ENCODE results near the gene SLC9A6. TPM values are rescaled to one million over a fixed set of nuclear protein-coding genes. Genes with fewer than 3 reads are reported as not detected.

The SLC9A6 gene
- total and polyA plus RNA-seq, 10 of the 15 experiments (the other 5 are each of a cell fraction or from before 2014, with no cell fraction given) = 4.5 to 14.6 (median 10.7) TPM

- H4K20me1 ChIP-seq (ENCODE audit: control insufficient read depth, insufficient read depth) = no peaks in the 10 kb centered on the region
- ChIA-PET RAD21 (ENCODE audit: unreplicated experiment) (no interaction called here), SMC1A (ENCODE audit: uncharacterized antibody, unreplicated experiment) (no interaction called here), POLR2A (no interaction called here), CTCF (no interaction called here)
- peaks cover 5% of the 10 kb centered on the region for H3K79me2 ChIP-seq (ENCODE audit: control insufficient read depth, insufficient read depth, low read length)
- DNase-seq (ENCODE audit: low read depth, low spot score) (no peak), ATAC-seq (no peak), FAIRE-seq (no peak)
- no peaks in the 10 kb centered on the region for H3K9me3 ChIP-seq (replicated peaks; ENCODE audit: control insufficient read depth, insufficient read depth, low read length)
- in situ Hi-C loops (cut with MboI) (no loop called here), intact Hi-C loops (cut with micrococcal nuclease; ENCODE audit: unreplicated experiment) (no loop called here)
- no peak overlapping the region for H3K27ac ChIP-seq (ENCODE audit: control insufficient read depth, insufficient read depth)
- H3K27me3 ChIP-seq (replicated peaks in 1 of 2; ENCODE audit: control insufficient read depth in 2 of 2, insufficient read depth in 2 of 2, low read length in 1 of 2) = no peaks in the 10 kb centered on the region
- no peaks in the 10 kb centered on the region for H3K4me1 ChIP-seq (ENCODE audit: control insufficient read depth, insufficient read depth, low read length)
- no peak overlapping the region for H3K4me3 ChIP-seq
- no peak overlapping the region for H2AFZ ChIP-seq (ENCODE audit: control insufficient read depth, low read depth, low read length)
- no peak overlapping the region for H3K9ac ChIP-seq (ENCODE audit: control insufficient read depth, insufficient read depth, low read length)
- no TSS peak for BruUV-seq (replicated peaks)
- H3K4me2 ChIP-seq (ENCODE audit: control insufficient read depth, insufficient read depth) = no peak overlapping the region
- H3K36me3 ChIP-seq (ENCODE audit: control insufficient read depth in 2 of 2, insufficient read depth in 2 of 2, low read length in 1 of 2) = no peaks in the 10 kb centered on the region
- TF ChIP-seq ZNF274 (IDR thresholded peaks at IDR 0.05; ENCODE audit: insufficient read depth, insufficient read length) = no peak
- TF ChIP-seq MEF2A (IDR thresholded peaks at IDR 0.05; ENCODE audit: insufficient read depth, low read depth, low read length) = no peak
- TF ChIP-seq SIX5 (IDR thresholded peaks at IDR 0.05; ENCODE audit: low read depth, low read length, severe bottlenecking) = no peak
- no peak for TF ChIP-seq TBL1XR1 (IDR thresholded peaks at IDR 0.05; ENCODE audit: low read depth, low read length)
- TF ChIP-seq ETV6 (conservative IDR thresholded peaks at IDR 0.05 in 1 of 2, IDR thresholded peaks at IDR 0.05 in 1 of 2; ENCODE audit: borderline replicate concordance in 1 of 2, low read depth in 1 of 2) = no peak
- no peak for TF ChIP-seq TARDBP (IDR thresholded peaks at IDR 0.05; ENCODE audit: borderline replicate concordance)
- no peak for TF ChIP-seq MLLT1 (IDR thresholded peaks at IDR 0.05)
- TF ChIP-seq RCOR1 (conservative IDR thresholded peaks at IDR 0.05; ENCODE audit: low read depth, low read length) = no peak
- no peak for TF ChIP-seq FOXK2 (IDR thresholded peaks at IDR 0.05)
- TF ChIP-seq SMARCA5 (IDR thresholded peaks at IDR 0.05) = no peak
- TF ChIP-seq CHD1 (IDR thresholded peaks at IDR 0.05; ENCODE audit: low read depth, low read length) = no peak
- TF ChIP-seq STAT1 (conservative IDR thresholded peaks at IDR 0.05) = no peak
- no peak for TF ChIP-seq USF1 (IDR thresholded peaks at IDR 0.05; ENCODE audit: borderline replicate concordance, extremely low read length, insufficient read depth, low read depth, low read length)
- TF ChIP-seq ZBED1 (IDR thresholded peaks at IDR 0.05; ENCODE audit: borderline replicate concordance) = no peak
- no peak for TF ChIP-seq EED (IDR thresholded peaks at IDR 0.05; ENCODE audit: low read depth)
- TF ChIP-seq MYB (IDR thresholded peaks at IDR 0.05; ENCODE audit: borderline replicate concordance, low read depth, low read length) = no peak
Measured at GRCh38 chrX:135981668-135982067, 3.6 kb upstream of the SLC9A6 start.

Measured in GM12878 (cell line).